Gastrocnemius medialis (tissue), 4 donors: ENCODE data around the gene NPAS2. TPM values are rescaled to one million over a fixed set of nuclear protein-coding genes. Genes with fewer than 3 reads are reported as not detected.

Source experiments
- ATAC-seq, 2 donors: fragments of 150-250 bp; one replicate each; pipeline ENCODE4 v1.9.1; 2016
- DNase-seq, 2 donors: peaks; one replicate each; pipeline ENCODE4 v3.0.0-alpha.2; 2019
- H3K27ac ChIP-seq, 4 donors: fragments of 200-600 bp; sonication (generic); 1 replicate in 1 of 4; 2 replicates in 3 of 4; pipeline ENCODE4 v1.5.1; 2016 to 2018; ENCODE audit warnings: mild to moderate bottlenecking in 2 of 4, moderate library complexity in 1 of 4
- H3K27me3 ChIP-seq, 3 donors: fragments of 200-600 bp; sonication (generic) in 2 of 3; 1 replicate in 1 of 3; 2 replicates in 2 of 3; pipeline versions ENCODE4 v1.5.1 to v1.6.0; 2016 to 2019; ENCODE audit warnings: mild to moderate bottlenecking in 1 of 3, moderate library complexity in 1 of 3
- H3K36me3 ChIP-seq, 2 donors: fragments of 200-600 bp; sonication (generic) in 1 of 2; one replicate each; pipeline ENCODE4 v1.5.1; 2017 to 2018
- H3K4me1 ChIP-seq, 2 donors: fragments of 200-600 bp; sonication (generic) in 1 of 2; one replicate each; pipeline ENCODE4 v1.5.1; 2016 to 2017; ENCODE audit warnings: mild to moderate bottlenecking in 2 of 2
- H3K4me3 ChIP-seq, 4 donors: fragments of 200-600 bp; sonication (generic) in 3 of 4; 1 replicate in 1 of 4; 2 replicates in 3 of 4; pipeline ENCODE4 v1.5.1; 2016 to 2019; ENCODE audit warnings: mild to moderate bottlenecking in 2 of 4
- H3K9me3 ChIP-seq, 3 donors: fragments of 200-600 bp; sonication (generic) in 2 of 3; 1 replicate in 1 of 3; 2 replicates in 2 of 3; pipeline ENCODE4 v1.5.1; 2016 to 2019
- POLR2A ChIP-seq, 2 donors: fragments of 450-650 bp; IDR thresholded peaks; one replicate each; pipeline ENCODE4 v1.6.1; 2017; ENCODE audit warnings: antibody characterized with exemption in 2 of 2, mild to moderate bottlenecking in 2 of 2, moderate library complexity in 2 of 2
- in situ Hi-C, 4 donors: fragments of 200-750 bp; cut with MboI; loops; one replicate each; pipeline versions ENCODE4 v1.15.0 to v1.8.0; 2017; ENCODE audit warnings: low sequenced_read_pairs in 4 of 4
- intact Hi-C: fragments of 100-400 bp; cut with DNase I; formaldehyde crosslinking; loops from one replicate; pipeline ENCODE4 v1.15.1; 2023; ENCODE audit warnings: low total_unique reads
- total RNA-seq, 4 donors: library from RNA; depleted of rRNA; stranded (reverse); fragments of >200 nt; gene quantifications; one replicate each; pipeline versions ENCODE4 v1.1.0 to v1.2.3, GENCODE V29; 2016
- TF ChIP-seq, protein P1 (sequence below), 5 experiments: fragments of 450-650 bp in 3 of 5; fragments of 200-600 bp in 2 of 5; sonication (generic) in 2 of 5; IDR thresholded peaks in 4 of 5; conservative IDR thresholded peaks in 1 of 5; 1 replicate in 4 of 5; 2 replicates in 1 of 5; pipeline ENCODE4 v1.5.1; 2016 to 2019; ENCODE audit warnings: antibody characterized with exemption in 5 of 5, mild to moderate bottlenecking in 3 of 5, moderate library complexity in 3 of 5

NPAS2 gene
- total RNA-seq, 4 donors from 2014 or later: 11.4 to 48.2 (median 36.6) TPM

DNA sequence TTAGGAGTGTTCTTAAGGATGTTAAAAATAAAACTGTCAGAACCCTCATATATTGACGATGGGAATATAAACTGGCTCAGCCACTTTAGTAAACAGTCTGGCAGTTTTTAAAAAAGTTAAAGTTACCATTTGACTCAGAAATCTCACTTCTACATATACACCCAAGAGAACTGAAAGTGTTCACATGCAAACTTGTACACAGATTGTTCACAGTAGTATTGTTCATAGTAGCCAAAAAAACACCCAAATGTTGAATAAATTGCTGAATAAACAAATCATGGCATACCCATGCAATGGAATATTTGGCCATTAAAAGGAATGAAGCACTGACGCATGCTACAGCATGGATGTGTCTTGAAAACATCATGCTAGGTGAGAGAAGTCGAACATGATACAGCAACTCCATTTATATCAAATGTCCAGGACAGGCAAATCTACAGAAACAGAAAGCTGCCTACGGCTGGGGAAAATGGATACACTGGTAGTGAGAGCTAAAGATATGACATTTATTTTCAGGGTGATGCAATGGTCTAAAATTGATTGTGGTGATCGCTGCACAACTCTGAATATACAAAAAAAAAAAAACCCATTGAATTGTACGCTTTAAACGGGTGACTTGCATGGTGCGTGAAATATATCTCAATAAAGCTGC lies 192.2 kb downstream of the NPAS2 start:
- in situ Hi-C loops: no loop called here
- peak overlapping the region; percentile 26 to 50 (median 32) for H3K27ac ChIP-seq

DNA sequence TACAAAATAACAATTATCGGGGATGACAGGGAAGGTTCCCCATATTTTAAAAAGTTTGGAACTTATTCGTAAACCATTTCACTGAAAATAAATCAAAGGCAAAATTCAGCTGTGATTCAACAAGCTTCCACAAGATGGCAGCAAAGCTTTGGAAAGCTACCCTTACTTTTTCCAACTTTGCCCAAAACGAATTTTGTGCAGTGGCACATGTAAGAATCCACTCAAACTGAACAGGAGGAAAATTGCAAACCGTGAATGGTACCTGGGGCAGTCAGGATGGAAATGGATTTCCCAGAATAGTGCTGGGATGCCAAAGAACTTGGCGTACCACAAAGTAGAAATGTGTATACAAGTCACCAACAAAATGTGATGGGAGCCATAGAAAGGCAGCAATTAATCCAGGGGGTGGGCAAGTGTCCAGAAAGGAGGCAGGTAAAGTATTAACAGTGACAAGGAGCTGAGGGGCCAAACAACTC lies 192.8 kb downstream of the NPAS2 start:
- Histone ChIP-seq H3K36me3 (peaks cover 2 to 54% of the 10 kb centered on the region in 2 donors), H3K4me1 (peaks cover 9 to 21% of the 10 kb centered on the region in 2 donors), H3K9me3 (no peaks in the 10 kb centered on the region), H3K4me3 (no peak overlapping the region), H3K27ac (peak overlapping the region; percentile 26 to 50 (median 32)), H3K27me3 (no peaks in the 10 kb centered on the region)
- no peak for TF ChIP-seq POLR2A (IDR thresholded peaks at IDR 0.05)
- TF ChIP-seq, protein P1, sequence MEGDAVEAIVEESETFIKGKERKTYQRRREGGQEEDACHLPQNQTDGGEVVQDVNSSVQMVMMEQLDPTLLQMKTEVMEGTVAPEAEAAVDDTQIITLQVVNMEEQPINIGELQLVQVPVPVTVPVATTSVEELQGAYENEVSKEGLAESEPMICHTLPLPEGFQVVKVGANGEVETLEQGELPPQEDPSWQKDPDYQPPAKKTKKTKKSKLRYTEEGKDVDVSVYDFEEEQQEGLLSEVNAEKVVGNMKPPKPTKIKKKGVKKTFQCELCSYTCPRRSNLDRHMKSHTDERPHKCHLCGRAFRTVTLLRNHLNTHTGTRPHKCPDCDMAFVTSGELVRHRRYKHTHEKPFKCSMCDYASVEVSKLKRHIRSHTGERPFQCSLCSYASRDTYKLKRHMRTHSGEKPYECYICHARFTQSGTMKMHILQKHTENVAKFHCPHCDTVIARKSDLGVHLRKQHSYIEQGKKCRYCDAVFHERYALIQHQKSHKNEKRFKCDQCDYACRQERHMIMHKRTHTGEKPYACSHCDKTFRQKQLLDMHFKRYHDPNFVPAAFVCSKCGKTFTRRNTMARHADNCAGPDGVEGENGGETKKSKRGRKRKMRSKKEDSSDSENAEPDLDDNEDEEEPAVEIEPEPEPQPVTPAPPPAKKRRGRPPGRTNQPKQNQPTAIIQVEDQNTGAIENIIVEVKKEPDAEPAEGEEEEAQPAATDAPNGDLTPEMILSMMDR (IDR thresholded peaks at IDR 0.05 in 4 of 5, conservative IDR thresholded peaks at IDR 0.05 in 1 of 5): peak; percentile 78 to 88 (median 82)
- no peak for DNase-seq
- in situ Hi-C loops (no loop called here), intact Hi-C loops (loop anchor here (1.0 to 5.0 kb wide), 4 partner anchors 25 to 195 kb away; no protein-coding TSS in a partner anchor)
- ATAC-seq: peak in 1 of 2 donors; percentile 28

More for the DNA sequence above, 192.2 kb downstream of the NPAS2 start:
- TF ChIP-seq, protein P1 (IDR thresholded peaks at IDR 0.05 in 4 of 5, conservative IDR thresholded peaks at IDR 0.05 in 1 of 5): no peak
- no peak for TF ChIP-seq POLR2A (IDR thresholded peaks at IDR 0.05)
- no peak for ATAC-seq
- Histone ChIP-seq H3K4me1 (peaks cover 9 to 21% of the 10 kb centered on the region in 2 donors), H3K4me3 (no peak overlapping the region), H3K36me3 (peaks cover 2 to 54% of the 10 kb centered on the region in 2 donors), H3K9me3 (no peaks in the 10 kb centered on the region), H3K27me3 (no peaks in the 10 kb centered on the region)
- DNase-seq: no peak
- intact Hi-C loops: loop anchor here (2.0 to 5.0 kb wide), 3 partner anchors 40 to 195 kb away; no protein-coding TSS in a partner anchor

DNA sequence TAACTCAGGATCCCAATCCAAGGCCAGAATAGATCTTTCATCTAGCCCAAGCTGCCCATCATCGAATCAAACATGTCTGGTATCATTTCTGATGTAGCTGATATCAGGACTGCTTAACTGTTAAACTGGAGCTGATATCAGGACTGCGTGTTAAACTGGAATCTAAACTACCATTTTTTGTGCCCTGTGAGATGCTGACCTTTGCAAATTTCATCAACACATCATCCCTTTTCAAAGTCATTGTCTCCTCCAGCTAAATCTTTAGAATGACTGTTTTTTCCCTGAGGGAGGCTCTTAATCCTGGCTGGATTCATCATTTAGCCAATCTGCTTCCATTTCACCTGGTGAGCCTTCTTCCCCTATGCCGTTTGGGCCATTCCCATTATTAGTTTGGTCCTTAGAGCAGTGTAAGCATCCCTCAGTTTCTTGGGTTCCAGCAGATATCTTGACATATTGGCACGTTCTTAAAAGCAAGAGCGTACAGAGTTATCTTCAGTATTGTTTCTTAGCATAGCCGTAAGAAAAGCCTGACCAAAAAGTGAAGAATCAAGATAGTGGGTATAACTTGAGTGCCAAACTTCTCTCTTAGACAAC lies 194.4 kb downstream of the NPAS2 start:
- in situ Hi-C loops (no loop called here), intact Hi-C loops (loop anchor here (5.0 kb wide), 2 partner anchors 38 to 193 kb away; no protein-coding TSS in a partner anchor)

DNA sequence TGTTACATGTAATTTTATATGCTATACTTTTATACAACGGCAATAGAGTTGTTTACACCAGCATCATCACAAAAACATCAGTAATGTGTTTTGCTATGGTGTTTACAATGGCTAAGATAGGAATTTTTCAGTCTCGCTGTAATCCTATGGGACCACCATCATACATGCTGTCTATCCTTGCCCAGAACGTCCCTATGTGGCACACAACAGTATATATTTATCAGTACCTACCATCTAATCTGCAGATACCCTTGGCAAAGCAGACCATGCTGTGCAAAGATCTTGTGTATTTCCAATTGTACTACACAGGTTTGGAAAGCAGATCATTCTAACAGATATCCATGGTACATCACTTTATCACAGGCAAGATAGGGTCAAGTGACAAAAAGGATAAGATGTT lies 197.4 kb downstream of the NPAS2 start:
- Histone ChIP-seq H3K4me3 (no peak overlapping the region), H3K27ac (no peak overlapping the region), H3K36me3 (peaks cover 5 to 67% of the 10 kb centered on the region in 2 donors), H3K9me3 (no peaks in the 10 kb centered on the region), H3K4me1 (peaks cover 3 to 8% of the 10 kb centered on the region in 2 donors), H3K27me3 (no peaks in the 10 kb centered on the region)
- DNase-seq (no peak), ATAC-seq (no peak)
- intact Hi-C loops: no loop called here
- in situ Hi-C loops: no loop called here
- no peak for TF ChIP-seq POLR2A (IDR thresholded peaks at IDR 0.05)
- TF ChIP-seq, protein P1 (IDR thresholded peaks at IDR 0.05 in 4 of 5, conservative IDR thresholded peaks at IDR 0.05 in 1 of 5): no peak

More for the DNA sequence above, 194.4 kb downstream of the NPAS2 start:
- ATAC-seq: peak in 1 of 2 donors; percentile 12
- TF ChIP-seq POLR2A (IDR thresholded peaks at IDR 0.05): no peak
- TF ChIP-seq, protein P1 (IDR thresholded peaks at IDR 0.05 in 4 of 5, conservative IDR thresholded peaks at IDR 0.05 in 1 of 5): no peak
- Histone ChIP-seq H3K4me1 (peaks cover 5 to 13% of the 10 kb centered on the region in 2 donors), H3K27ac (peak overlapping the region in 1 of 4 donors; percentile 19), H3K36me3 (peaks cover 2 to 59% of the 10 kb centered on the region in 2 donors), H3K9me3 (no peaks in the 10 kb centered on the region), H3K27me3 (no peaks in the 10 kb centered on the region), H3K4me3 (no peak overlapping the region)
- no peak for DNase-seq
